Measurements from ENCODE around the gene NRARP.

DNA sequence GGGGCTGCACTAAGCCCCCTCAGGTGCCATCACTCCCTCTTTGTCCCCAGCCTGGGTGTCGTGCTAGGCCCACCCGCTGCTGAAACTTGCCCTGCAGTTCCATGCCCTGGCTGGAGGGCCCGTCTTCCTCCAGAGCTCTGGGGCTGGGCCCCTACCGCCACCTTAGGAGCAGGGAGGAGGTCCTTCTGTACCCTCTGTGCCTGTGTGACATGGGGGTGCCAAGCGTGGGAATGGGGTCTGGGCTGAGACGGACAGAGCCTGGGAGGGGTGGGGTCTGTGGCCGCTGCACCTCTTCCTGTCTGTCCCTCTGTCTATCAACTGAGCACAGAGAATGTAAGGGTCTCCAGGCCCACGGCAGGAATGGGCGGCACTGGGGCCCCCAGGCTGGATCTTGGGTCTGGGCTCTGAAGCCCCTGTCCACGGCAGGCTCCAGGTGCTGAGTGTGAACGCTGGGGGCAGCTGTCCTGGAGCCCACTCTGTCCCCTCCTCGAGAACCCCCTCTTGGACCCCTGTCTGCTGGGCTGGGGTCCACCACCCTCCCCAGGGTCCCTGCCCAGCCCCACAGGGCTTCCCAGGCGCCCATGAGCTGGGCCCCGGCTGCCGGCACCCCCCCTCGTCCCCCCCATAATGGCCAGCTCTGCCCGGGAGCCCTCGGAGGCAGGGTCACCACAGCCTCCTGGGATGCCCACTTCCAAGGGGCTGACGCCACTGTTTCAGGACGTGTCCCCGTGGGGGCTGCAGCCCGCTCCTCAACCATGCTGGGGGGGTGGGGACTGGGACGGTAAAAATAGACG lies 15.8 kb upstream of the NRARP start:
- TF ChIP-seq, protein P1, sequence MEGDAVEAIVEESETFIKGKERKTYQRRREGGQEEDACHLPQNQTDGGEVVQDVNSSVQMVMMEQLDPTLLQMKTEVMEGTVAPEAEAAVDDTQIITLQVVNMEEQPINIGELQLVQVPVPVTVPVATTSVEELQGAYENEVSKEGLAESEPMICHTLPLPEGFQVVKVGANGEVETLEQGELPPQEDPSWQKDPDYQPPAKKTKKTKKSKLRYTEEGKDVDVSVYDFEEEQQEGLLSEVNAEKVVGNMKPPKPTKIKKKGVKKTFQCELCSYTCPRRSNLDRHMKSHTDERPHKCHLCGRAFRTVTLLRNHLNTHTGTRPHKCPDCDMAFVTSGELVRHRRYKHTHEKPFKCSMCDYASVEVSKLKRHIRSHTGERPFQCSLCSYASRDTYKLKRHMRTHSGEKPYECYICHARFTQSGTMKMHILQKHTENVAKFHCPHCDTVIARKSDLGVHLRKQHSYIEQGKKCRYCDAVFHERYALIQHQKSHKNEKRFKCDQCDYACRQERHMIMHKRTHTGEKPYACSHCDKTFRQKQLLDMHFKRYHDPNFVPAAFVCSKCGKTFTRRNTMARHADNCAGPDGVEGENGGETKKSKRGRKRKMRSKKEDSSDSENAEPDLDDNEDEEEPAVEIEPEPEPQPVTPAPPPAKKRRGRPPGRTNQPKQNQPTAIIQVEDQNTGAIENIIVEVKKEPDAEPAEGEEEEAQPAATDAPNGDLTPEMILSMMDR (IDR thresholded peaks at IDR 0.05) = no peak
- no peak for TF ChIP-seq EZH2phosphoT487 (IDR thresholded peaks at IDR 0.05)

Measured in neural progenitor cell (in vitro differentiated cells).